Adrenal gland (tissue), 19 donors: ENCODE data around the gene ARR3. TPM values are rescaled to one million over a fixed set of nuclear protein-coding genes. Genes with fewer than 3 reads are reported as not detected.

Experiments
- DNase-seq, 7 donors: peaks; one replicate each; pipeline ENCODE4 v3.0.0-alpha.2; 2019 to 2020
- H3K27ac ChIP-seq, 5 donors: fragments of 200-600 bp; sonication (generic) in 4 of 5; 1 replicate in 3 of 5; 2 replicates in 2 of 5; pipeline versions ENCODE4 v1.5.1 to v1.8.0; 2016 to 2020; ENCODE audit warnings: mild to moderate bottlenecking in 1 of 5
- H3K27me3 ChIP-seq: fragments of 200-600 bp; 2 replicates; pipeline ENCODE4 v1.8.0; 2021
- H3K36me3 ChIP-seq, 2 donors: fragments of 200-600 bp; replicated peaks in 1 of 2; 1 replicate in 1 of 2; 2 replicates in 1 of 2; pipeline versions ENCODE4 v1.5.1 to v1.8.0; 2018 to 2022
- H3K4me1 ChIP-seq, 2 donors: fragments of 200-600 bp; replicated peaks in 1 of 2; 1 replicate in 1 of 2; 2 replicates in 1 of 2; pipeline versions ENCODE4 v1.5.1 to v1.8.0; 2018 to 2021
- H3K4me3 ChIP-seq, 4 donors: fragments of 200-600 bp; sonication (generic) in 3 of 4; one replicate each; pipeline ENCODE4 v1.5.1; 2016 to 2018
- H3K9me3 ChIP-seq, 3 donors: fragments of 200-600 bp; sonication (generic) in 1 of 3; replicated peaks in 1 of 3; 1 replicate in 2 of 3; 2 replicates in 1 of 3; pipeline versions ENCODE4 v1.5.1 to v1.8.0; 2016 to 2021
- POLR2A ChIP-seq, 2 donors: fragments of 450-650 bp; IDR thresholded peaks; one replicate each; pipeline ENCODE4 v1.6.1; 2017; ENCODE audit warnings: antibody characterized with exemption in 2 of 2, mild to moderate bottlenecking in 2 of 2, moderate library complexity in 1 of 2
- WGBS, 4 donors: extraction: QIAGEN DNeasy Blood & Tissue Kit in 2 of 4; methylation state at CpG; one replicate each; pipeline versions ENCODE4 v1.1.5 to v1.1.7; 2013 to 2017; 5-methylcytosine and 5-hydroxymethylcytosine counted together
- intact Hi-C, 2 donors: fragments of 100-400 bp; cut with DNase I; formaldehyde crosslinking; loops; one replicate each; pipeline versions ENCODE4 v1.14.1 to v1.15.0; 2022 to 2023
- long read RNA-seq, 10 donors: library from polyadenylated mRNA in 3 of 10; unstranded in 2 of 10; stranded (forward) in 1 of 10; transcript quantifications; one replicate each; pipeline ENCODE4 v2.0.0 and lab custom pipeline, GENCODE V29; 2021 to 2026
- polyA plus RNA-seq, 3 donors: library from polyadenylated mRNA; stranded (reverse); fragments of 200-250 nt in 2 of 3; fragments of 350-450 nt in 1 of 3; fragmentation: Illumina TruSeq in 1 of 3; extraction: RNeasy Lipid Tissue Mini Kit (QIAGEN cat#74804) in 1 of 3; gene quantifications; one replicate each; pipeline ENCODE4 v1.2.3, GENCODE V29; 2013 to 2014
- total RNA-seq, 9 donors: library from RNA; depleted of rRNA in 4 of 9; stranded (reverse); fragments of >200 nt in 4 of 9; fragments of 120-200 nt in 1 of 9; fragmentation: NEBNext Ultra II Directional in 1 of 9; extraction: Animal tissue kit (Norgen Biotek cat#: 25700) in 1 of 9; gene quantifications; one replicate each; pipeline versions ENCODE4 v1.1.0 to v1.2.4, GENCODE V29; 2013 to 2023
- TF ChIP-seq, protein P1 (sequence below), 6 experiments: fragments of 450-650 bp in 4 of 6; fragments of 200-600 bp in 2 of 6; sonication (generic) in 1 of 6; IDR thresholded peaks; 1 replicate in 5 of 6; 2 replicates in 1 of 6; pipeline versions ENCODE4 v1.5.1 to v1.8.0; 2016 to 2021; ENCODE audit warnings: antibody characterized with exemption in 6 of 6, mild to moderate bottlenecking in 2 of 6, moderate library complexity in 1 of 6
- donor health status: healthy with polysubstance abuse.
- donor health status: Bipolar disorder and iron deficiency.
- donor health status: DM: yes; HTN: yes; CAD: no.
- donor health status: DM: no; HTN: no; CAD: no.
- donor health status: DM: no; HTN: no; CAD: no.
- donor health status: DM: yes; HTN: yes; CAD: no.

Gene ARR3
- not detected for total RNA-seq
- polyA plus RNA-seq, result not detected
- long read RNA-seq, donor 1, partial matches to known transcripts, result 23 of 87 reads
- long read RNA-seq, donor 1, other reads (novel, unspliced or antisense), result 64 of 87 reads
- long read RNA-seq, donor 2, result 0 reads
- long read RNA-seq, donor 3, partial matches to known transcripts, result 57 of 66 reads
- long read RNA-seq, donor 3, other reads (novel, unspliced or antisense), result 9 of 66 reads
- long read RNA-seq, donor 4, result 0 reads
- long read RNA-seq, donor 5, result 0 reads
- long read RNA-seq, donor 6, result 0 reads
- long read RNA-seq, donor 7, result 0 reads
- long read RNA-seq, donor 8, result 0 reads
- long read RNA-seq, donor 9, result 0 reads
- long read RNA-seq, donor 10, result 0 reads

DNA sequence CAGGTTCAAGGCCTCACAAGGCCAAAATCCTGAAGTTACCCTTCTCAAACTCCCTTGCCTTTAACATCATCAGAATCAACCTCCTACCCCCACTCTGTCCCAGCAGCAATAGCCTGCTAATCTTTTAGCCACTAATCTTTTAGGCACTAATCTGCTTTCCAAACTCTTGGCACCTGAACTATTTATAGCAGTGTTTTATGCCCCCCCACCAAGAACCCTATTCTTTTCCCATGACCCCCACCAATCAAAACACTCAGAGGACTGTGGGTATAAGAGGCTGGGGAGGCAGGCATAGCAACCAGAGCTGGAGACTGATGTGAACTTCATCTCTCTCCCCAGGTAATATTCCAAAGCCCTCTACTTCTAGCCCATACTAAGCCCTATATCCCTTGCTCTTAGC lies at the start of gene ARR3:
TSS of gene ARR3 (plus strand) at position 301 of the 400 bp plus-strand sequence. CDS start 1,052 bp downstream, outside the sequence.
- no peaks in the 10 kb centered on the region for H3K4me1 ChIP-seq
- TF ChIP-seq, protein P1, sequence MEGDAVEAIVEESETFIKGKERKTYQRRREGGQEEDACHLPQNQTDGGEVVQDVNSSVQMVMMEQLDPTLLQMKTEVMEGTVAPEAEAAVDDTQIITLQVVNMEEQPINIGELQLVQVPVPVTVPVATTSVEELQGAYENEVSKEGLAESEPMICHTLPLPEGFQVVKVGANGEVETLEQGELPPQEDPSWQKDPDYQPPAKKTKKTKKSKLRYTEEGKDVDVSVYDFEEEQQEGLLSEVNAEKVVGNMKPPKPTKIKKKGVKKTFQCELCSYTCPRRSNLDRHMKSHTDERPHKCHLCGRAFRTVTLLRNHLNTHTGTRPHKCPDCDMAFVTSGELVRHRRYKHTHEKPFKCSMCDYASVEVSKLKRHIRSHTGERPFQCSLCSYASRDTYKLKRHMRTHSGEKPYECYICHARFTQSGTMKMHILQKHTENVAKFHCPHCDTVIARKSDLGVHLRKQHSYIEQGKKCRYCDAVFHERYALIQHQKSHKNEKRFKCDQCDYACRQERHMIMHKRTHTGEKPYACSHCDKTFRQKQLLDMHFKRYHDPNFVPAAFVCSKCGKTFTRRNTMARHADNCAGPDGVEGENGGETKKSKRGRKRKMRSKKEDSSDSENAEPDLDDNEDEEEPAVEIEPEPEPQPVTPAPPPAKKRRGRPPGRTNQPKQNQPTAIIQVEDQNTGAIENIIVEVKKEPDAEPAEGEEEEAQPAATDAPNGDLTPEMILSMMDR (IDR thresholded peaks at IDR 0.05), result no peak
- TF ChIP-seq POLR2A (IDR thresholded peaks at IDR 0.05), result no peak
- intact Hi-C loops, result no loop called here

DNA sequence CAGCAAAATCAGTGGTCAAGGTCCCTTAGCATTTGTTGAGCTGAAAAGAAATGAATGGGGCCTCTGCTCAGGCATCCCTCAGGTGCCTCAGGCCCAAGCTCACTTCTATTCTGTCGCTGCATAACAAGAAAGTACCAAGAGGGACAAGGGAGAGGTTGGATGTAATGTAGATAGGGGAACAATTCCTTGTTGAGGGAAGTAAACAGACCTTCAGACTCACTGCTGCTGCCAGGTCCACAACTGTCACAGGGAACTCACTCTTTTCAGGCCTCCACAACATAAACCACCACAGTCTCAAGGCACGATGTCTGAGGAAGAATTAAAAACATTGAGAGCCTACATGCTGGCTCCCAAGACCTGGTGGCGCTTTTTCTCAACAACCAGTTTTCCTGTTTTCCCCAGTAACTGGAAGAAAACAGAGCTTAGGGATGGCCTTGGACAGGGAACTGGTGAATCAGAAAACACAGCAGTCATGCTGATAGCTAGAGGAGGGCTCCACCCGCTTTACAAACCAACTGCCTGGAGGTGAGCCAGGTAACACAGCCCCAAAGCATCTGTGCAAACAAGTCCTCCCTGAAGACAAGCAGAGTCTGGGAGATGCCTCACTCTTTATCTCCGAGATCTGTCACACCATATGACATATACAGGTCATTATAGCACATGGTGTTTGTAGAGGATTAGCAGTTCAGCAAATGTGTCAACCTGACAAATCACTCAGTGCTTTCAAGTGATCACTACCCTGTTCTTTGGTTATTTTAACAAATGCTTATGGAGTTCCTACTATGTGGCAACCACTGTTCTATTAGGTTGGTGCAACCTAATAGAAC lies 48.0 kb upstream of the ARR3 start:
- H3K9me3 ChIP-seq, result no peaks in the 10 kb centered on the region
- TF ChIP-seq, protein P1 (IDR thresholded peaks at IDR 0.05), result no peak
- TF ChIP-seq POLR2A (IDR thresholded peaks at IDR 0.05), result no peak
- WGBS, 4 donors, result 40 to 51% (median 48%) methylated on average over 4 to 5 of the region's 5 CpGs
- H3K36me3 ChIP-seq, result no peaks in the 10 kb centered on the region
- peaks cover 17% of the 10 kb centered on the region for H3K27me3 ChIP-seq
- no peak overlapping the region for H3K4me3 ChIP-seq
- H3K27ac ChIP-seq, result peak overlapping the region in 3 of 5 donors; percentile 20 to 59 (median 53)
- peak; percentile 21 to 84 (median 71) for DNase-seq
- H3K4me1 ChIP-seq, result no peaks in the 10 kb centered on the region
- intact Hi-C loops, result no loop called here

More for the DNA sequence above, at the start of gene ARR3:
- Histone ChIP-seq H3K9me3 (no peaks in the 10 kb centered on the region), H3K4me3 (no peak within 1 kb of the TSS), H3K27ac (no peak within 1 kb of the TSS), H3K36me3 (no peaks in the 10 kb centered on the region), H3K27me3 (no peaks in the 10 kb centered on the region)
- DNase-seq, result no peak

DNA sequence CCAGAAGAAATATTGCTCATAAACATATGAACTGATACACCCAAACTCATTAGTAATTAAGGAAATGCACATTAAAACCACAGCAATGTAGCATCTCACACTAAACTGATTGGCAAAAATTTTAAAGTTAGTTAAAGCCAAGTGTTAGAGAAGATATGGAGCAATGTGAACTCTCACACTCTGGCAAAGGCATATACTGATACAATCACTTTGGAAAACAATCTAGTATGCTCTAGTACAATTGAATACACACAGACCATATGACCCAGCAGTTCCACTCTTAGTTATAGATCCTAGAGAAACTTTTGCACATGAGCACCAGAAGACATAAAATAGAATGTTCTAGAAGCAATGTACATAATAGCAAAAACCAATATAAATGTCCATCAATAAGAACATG lies 42.1 kb upstream of the ARR3 start:
- no peak for TF ChIP-seq POLR2A (IDR thresholded peaks at IDR 0.05)
- TF ChIP-seq, protein P1 (IDR thresholded peaks at IDR 0.05), result no peak
- intact Hi-C loops, result no loop called here
- H3K36me3 ChIP-seq, result no peaks in the 10 kb centered on the region
- no peak overlapping the region for H3K27ac ChIP-seq
- no peak for DNase-seq
- H3K27me3 ChIP-seq, result no peaks in the 10 kb centered on the region
- H3K9me3 ChIP-seq, result no peaks in the 10 kb centered on the region
- no peak overlapping the region for H3K4me3 ChIP-seq
- no peaks in the 10 kb centered on the region for H3K4me1 ChIP-seq

DNA sequence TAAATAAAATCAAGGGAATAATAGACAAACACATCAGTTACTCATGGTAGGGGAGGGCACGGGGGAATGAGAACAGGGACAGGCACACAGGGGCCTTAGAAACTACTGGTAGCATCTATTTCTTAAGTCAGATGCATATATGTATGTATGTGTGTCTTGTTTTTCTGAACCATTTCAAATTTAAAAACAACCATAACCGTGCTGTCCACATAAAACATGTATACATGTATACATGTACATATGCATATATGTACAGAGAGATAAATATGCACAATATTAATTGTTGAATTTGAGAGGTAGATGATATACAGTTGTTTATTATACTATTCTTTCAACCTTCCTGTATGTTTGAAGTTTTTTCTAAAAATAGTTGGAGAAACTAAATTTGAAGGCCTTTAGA lies 41.4 kb upstream of the ARR3 start:
- DNase-seq, result no peak
- H3K4me1 ChIP-seq, result no peaks in the 10 kb centered on the region

More for the DNA sequence above, 41.4 kb upstream of the ARR3 start:
- no peaks in the 10 kb centered on the region for H3K9me3 ChIP-seq
- no peak for TF ChIP-seq POLR2A (IDR thresholded peaks at IDR 0.05)
- TF ChIP-seq, protein P1 (IDR thresholded peaks at IDR 0.05), result no peak
- no peak overlapping the region for H3K27ac ChIP-seq
- H3K27me3 ChIP-seq, result no peaks in the 10 kb centered on the region
- H3K4me3 ChIP-seq, result no peak overlapping the region
- intact Hi-C loops, result no loop called here
- H3K36me3 ChIP-seq, result no peaks in the 10 kb centered on the region
- 72 to 93% (median 89%) methylated on average over 2 of the region's 2 CpGs for WGBS, 4 donors
